ENCODE data around the gene FJX1.
A peak's percentile ranks its signal among the peaks of the same experiment; 100 is the strongest.

The FJX1 gene

GRCh38 chr11:35608502-35608901 is 9.8 kb upstream of the FJX1 start:
- DNase-seq: no peak

- no peak for DNase-seq
These were observed 8.6 kb upstream of the FJX1 start for GRCh38 chr11:35609656-35610055.

- no peak for DNase-seq
These were observed 7.6 kb upstream of the FJX1 start for GRCh38 chr11:35610631-35611030.

DNA sequence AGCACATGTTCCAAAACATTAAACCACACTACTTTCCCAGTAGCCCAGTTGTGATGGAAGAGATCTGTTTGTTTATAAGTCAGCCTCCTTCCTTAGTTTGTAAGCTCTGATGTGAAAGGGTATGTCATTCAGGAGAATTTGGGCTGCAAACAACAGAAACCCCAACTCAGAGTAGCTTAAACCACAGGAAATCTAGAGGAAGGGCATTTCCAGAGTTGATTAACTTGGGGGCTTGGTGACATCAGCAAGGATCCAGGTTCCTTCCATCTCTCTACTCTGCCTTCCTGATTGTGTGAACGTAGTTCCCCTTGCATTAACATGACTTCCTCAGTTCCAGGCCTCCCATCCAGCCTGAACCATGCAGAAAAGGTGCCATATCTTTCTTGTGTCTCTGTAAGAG is 6.5 kb upstream of the FJX1 start:
- no peak for DNase-seq

DNA sequence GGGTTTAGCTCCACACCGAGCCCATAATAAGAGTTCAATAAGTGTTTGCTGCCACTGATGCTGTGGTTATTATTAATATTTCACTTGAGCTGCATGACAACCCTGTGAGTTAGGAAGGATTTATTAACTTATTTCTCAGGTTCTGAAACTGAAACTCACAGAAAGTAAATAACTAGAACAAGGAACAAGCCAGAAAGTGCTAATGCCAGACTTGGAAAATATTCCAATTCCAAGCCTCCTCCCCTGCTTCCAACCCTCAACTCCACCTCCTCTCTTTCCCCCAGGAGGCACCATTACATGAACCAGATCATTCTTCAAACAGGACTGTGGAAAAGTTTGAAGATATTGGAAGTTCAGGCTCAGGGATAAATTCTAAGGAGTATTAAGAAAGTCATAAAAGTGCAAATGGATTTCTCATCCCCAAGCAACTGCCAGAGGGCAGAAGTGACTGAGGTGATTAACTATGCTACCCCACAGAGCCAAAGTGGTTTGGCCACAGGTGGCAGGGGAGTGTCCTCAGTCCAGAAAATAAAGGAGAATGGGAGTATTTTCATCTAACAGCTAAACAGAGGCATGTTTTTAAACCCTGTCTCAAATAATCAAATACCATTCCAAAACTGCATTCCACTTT is 3.2 kb upstream of the FJX1 start:
- no peak for DNase-seq

DNA sequence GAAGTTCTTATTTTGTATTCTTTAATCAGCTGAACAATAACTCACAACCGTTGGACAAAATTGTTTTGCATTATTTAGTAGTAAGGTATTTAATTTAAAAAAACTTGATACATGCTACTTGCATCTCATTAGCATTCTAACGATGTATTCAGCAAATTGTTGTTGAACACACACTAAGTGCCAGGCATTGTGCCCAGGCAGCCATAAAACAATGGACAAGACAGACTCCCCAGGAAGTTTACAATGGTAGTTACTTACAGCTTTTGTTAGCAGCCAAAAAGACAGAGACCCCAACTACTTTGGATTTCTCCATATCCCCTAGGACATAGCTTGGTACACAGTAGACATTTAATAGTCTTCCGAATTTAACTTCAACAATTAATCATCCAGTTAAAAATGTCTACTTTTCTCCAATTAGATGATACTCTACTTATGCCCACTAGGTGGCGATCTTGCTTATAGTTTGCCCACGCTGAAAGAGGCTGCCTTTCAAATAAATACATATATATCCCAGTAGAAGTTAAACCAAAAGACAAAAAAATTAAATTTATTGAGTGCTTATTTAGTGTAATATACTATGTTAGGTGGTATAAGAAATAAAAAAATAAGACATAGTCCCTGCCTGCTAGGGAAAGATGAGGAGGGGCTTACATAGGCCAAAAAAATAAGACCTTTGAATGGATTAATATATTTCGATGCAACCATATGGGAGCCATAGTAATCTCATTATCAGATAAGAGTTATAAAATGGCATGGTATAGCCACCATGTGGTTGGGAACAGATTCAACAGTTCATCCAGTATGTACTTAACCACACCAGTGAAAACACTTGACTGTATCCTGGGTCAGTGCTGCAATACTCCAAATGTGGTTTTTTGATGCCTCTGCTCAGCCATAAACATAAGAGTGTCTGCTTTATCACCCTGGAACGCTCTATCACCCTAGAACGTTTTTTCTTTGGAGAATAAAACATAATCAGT is 2.0 kb upstream of the FJX1 start:
- peak; percentile 34 for DNase-seq

DNA sequence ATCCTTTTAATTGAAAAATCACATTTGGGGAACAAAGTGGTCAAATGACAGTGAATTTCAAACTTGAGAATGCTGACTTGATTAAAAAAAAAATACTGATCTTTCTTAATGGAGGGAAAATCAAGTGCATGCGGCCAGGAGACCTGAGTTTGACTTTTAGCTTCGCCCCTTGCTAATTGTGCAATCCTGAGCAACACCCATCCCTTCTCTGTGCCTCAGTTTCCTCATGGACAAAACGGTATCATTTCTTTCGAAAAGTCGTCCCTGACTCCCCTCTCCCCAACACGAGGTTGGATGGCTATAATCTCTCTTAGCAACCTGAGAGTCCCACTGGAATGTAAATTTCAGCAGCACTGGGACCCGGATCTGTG is 959 bp upstream of the FJX1 start:
- DNase-seq: no peak

DNA sequence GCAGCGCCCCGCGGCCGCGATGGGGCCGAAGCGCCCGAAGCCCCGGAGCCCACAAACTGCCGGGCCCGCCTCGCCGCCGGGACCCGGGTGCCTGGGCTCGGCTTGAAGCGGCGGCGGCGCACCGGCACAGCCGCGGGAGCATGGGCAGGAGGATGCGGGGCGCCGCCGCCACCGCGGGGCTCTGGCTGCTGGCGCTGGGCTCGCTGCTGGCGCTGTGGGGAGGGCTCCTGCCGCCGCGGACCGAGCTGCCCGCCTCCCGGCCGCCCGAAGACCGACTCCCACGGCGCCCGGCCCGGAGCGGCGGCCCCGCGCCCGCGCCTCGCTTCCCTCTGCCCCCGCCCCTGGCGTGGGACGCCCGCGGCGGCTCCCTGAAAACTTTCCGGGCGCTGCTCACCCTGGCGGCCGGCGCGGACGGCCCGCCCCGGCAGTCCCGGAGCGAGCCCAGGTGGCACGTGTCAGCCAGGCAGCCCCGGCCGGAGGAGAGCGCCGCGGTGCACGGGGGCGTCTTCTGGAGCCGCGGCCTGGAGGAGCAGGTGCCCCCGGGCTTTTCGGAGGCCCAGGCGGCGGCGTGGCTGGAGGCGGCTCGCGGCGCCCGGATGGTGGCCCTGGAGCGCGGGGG is 346 bp downstream of the FJX1 start:
- DNase-seq: no peak

GRCh38 chr11:35619116-35619854 is 1.0 kb downstream of the FJX1 start:
- no peak for DNase-seq

DNA sequence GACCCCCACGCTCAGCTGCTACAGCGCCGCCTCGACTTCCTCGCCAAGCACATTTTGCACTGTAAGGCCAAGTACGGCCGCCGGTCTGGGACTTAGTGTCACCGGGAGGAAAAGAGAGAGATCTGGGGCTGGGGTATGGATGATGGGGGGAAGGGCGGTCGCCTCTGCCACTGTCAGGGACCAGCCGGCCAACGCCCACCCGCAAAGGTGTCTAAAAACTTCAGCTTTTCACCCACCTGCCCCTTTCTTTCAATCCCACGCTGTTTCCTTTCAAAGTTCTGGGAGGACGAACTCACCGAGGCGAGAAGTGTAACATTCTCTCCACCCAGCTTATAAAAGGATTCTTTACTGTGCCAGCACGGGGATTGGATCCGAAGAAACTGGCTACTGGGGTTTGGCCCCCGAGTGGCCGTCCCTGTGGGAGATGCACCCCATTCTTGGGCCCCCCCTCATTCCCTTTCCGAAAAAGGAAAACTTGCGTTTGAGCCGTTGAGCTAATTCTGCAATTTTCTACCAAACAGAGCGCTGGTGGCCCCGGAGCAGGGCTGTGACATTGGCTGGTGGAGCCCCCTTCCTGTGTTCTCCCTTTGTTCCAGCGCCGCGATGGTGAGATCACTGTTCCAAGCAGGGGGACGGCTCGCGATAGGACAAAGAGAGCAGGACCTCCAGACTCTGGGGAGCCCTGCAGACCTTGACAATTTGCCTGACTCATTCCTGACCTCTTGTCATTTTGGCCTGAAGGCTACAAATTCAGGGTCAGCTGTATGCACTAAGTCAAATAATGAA is 1.8 kb downstream of the FJX1 start:
- DNase-seq: no peak

DNA sequence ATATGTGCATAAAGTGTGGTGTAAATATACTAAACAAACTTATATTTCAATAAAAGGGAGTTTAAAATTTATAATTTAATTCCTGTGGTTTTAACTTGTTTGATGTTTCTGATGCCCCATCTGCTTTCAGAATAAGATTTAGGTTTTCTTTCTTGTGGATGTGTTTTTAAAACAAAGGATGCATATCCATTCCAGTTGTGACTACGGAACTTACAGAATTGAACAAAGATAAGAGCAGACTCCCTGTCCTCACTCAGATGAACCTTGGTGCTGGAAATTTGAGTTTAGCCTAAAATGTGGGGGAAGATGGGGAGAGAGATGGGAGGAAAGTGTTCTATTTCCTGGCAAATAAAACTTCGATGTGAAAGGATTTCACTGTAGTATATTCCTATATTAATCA is 2.5 kb downstream of the FJX1 start:
- DNase-seq: no peak

- no peak for DNase-seq
These were observed 3.4 kb downstream of the FJX1 start for GRCh38 chr11:35621620-35622019.

GRCh38 chr11:35622070-35622469 is 3.8 kb downstream of the FJX1 start:
- DNase-seq: no peak

GRCh38 chr11:35623621-35624168 is 5.4 kb downstream of the FJX1 start:
- no peak for DNase-seq

GRCh38 chr11:35624316-35624715 is 6.1 kb downstream of the FJX1 start:
- no peak for DNase-seq

GRCh38 chr11:35624781-35625180 is 6.5 kb downstream of the FJX1 start:
- DNase-seq: no peak

DNA sequence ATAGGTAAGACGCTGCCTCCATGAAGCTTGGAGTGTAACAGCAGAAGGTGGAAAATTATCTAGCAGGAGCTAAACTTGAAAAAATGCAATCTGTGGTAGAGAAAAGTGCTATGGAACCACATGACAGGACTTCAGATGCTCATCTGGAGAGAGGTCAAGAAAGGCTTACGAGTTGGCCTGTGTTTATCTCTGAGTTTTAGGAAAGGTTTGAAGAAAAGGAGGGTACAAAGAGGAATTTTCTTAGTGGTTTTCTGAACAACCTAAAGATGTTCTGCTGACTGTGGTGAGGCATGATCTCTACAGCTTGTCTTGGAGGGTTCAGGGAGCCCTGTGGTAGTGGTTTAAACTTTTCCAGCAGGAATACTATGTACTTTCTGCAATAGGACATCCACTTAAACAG is 8.2 kb downstream of the FJX1 start:
- no peak for DNase-seq

GRCh38 chr11:35629511-35629910 is 11.3 kb downstream of the FJX1 start:
- DNase-seq: no peak

DNA sequence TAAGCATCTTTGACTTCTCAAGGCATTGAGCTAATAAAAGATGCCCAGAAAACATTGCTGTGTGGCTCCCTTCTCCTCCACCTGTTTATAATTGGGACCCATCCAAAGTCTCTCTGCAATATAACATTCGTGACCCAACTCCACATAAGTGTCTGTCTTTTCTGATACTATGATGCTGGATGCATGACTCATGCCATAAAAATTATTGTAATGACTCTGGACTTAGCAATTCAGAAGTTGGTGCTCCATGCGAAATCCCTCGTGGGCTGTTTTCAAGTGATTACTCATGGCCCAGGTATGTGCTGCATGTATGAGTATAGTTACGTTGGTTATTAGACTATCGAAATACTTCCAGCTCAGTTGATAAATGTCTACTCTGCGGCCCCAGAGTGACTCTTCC is 11.7 kb downstream of the FJX1 start:
- no peak for DNase-seq

- DNase-seq: no peak
These were observed 13.6 kb downstream of the FJX1 start for GRCh38 chr11:35631891-35632290.

DNA sequence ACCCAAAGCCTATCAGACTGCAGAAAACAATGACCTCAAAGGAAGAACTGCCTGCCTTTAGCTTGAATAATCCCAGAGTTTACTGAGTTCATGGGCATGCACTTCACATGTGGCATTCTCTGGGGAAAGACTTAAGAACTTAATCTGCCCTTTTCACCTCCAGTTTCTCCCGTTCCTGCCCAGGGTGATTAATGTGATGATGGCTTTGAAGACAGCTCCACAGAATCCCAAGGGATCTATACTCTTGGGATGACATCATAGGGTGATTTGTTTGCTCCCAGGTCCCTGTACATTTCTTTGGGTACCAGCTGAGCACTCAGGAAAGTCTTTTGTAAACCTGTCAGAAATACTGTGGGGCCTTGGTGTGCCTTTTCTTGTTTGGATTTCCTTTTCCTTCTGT is 14.0 kb downstream of the FJX1 start:
- DNase-seq: no peak

DNA sequence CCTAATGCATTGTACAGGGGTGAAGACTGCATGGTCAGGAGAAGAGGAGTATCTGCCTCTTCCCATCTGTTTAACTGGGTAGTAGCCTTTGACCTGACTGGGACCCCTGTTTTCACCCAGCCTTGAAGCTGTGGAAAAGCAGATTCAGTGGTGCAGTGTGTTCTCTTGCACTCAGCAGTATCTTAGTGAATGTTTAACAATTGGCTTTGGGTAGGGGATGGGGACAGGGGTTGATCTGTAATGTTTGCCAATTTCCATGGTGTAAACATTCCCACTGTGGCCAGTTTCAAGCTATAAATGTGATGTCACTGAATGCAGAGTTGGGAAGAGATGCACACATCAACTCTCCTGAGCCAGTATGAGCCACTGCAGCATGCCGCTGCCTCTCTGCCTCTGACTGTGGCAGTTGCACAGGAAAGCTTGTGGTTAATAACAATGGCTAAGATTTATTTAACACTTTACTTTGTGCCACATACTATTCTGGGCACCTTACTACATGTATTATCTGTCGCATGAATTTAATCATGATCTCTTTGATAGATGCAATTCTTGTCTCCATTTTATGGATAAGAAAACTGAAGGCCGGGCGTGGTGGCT is 15.7 kb downstream of the FJX1 start:
- no peak for DNase-seq
